ENCODE data around the gene DACH1.

DACH1 gene

DNA sequence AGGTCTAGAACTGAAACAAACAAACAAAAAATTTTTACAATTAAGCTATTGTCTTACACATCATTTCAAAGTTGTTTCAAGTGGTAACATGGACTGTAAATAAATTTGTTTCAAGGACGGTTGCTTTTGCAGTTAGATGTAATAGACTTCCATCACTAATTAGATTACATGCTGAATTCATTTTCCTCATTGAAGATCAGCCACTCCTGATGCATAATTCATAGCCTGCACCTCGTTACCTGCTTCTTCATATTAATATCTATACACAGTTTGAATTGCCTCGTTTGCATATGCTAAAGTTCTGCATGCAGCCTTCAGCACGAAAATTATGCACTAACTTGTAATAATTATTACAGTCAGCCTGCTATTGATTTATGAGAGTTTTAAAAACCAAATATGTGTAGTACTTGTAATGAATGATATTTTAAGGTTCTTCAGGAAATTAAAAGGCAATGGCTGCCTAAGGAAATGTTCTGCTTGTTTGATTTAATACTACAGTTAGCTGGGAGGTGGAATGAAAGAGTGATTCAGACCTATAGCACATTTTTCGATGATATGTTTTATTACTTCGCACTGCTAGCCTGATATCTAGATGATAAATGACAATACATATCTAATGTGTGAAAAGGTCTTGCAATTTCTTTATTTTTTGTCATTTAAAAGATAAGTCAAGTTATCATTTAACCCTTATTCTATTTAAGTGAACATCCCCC, 184.9 kb downstream of the DACH1 start:
- peaks cover 42% of the 10 kb centered on the region for H3K27me3 ChIP-seq (ENCODE audit: control insufficient read depth, insufficient read depth, low read length)
- peaks cover 27% of the 10 kb centered on the region for H3K4me1 ChIP-seq (ENCODE audit: control insufficient read depth, insufficient read depth, low read length)
- no peak overlapping the region for H3K4me3 ChIP-seq (ENCODE audit: low read depth, low read length)
- H3K9ac ChIP-seq (ENCODE audit: low read depth, low read length): no peak overlapping the region
- H3K36me3 ChIP-seq (ENCODE audit: control insufficient read depth, insufficient read depth, low read length): no peaks in the 10 kb centered on the region
- H3K9me3 ChIP-seq (ENCODE audit: control insufficient read depth, insufficient read depth, low read length): no peaks in the 10 kb centered on the region

DNA sequence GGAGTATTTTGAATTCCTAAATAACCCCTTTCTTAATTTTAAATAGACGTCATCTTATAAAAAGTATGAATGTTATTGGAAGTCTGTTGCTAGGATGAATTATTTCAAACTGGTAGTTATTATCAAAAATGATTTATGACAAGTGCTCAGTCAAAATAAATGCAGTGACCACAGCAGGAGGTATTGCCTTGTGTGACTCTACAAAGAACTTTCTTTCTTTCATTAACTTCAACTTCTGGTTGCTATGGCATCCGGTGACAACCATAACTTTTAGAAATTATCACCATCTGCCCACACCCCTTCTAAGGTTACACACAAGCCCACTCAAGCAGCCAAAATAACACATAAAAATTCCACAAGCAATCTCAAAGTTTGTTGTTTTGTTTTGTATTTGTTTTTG, 189.9 kb downstream of the DACH1 start:
- Histone ChIP-seq H3K9me3 (ENCODE audit: control insufficient read depth, insufficient read depth, low read length) (no peaks in the 10 kb centered on the region), H3K4me1 (ENCODE audit: control insufficient read depth, insufficient read depth, low read length) (no peaks in the 10 kb centered on the region), H3K27me3 (ENCODE audit: control insufficient read depth, insufficient read depth, low read length) (peaks cover 4% of the 10 kb centered on the region), H3K9ac (ENCODE audit: low read depth, low read length) (no peak overlapping the region), H3K4me3 (ENCODE audit: low read depth, low read length) (no peak overlapping the region), H3K36me3 (ENCODE audit: control insufficient read depth, insufficient read depth, low read length) (no peaks in the 10 kb centered on the region)

DNA sequence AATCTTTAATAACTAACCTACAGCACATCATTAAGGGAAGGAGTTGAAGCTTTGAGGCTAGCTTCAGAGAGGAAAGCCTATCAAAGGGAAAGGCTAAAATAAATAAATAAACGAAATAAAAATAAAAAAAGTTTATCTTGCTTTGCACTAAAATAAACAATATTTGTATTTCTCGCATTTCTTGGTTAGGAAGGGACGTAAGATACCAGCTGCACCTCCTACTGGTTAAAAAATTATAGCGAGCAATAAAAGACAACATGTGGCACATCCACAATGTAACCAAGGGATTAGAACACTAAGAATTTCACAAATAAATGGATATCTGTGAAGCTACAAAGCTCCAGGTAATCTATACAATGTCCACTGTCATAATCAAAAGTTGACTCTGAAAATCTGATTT, 194.5 kb downstream of the DACH1 start:
- Histone ChIP-seq H3K27me3 (ENCODE audit: control insufficient read depth, insufficient read depth, low read length) (no peaks in the 10 kb centered on the region), H3K4me1 (ENCODE audit: control insufficient read depth, insufficient read depth, low read length) (no peaks in the 10 kb centered on the region), H3K9ac (ENCODE audit: low read depth, low read length) (no peak overlapping the region), H3K4me3 (ENCODE audit: low read depth, low read length) (no peak overlapping the region), H3K9me3 (ENCODE audit: control insufficient read depth, insufficient read depth, low read length) (no peaks in the 10 kb centered on the region), H3K36me3 (ENCODE audit: control insufficient read depth, insufficient read depth, low read length) (no peaks in the 10 kb centered on the region)

DNA sequence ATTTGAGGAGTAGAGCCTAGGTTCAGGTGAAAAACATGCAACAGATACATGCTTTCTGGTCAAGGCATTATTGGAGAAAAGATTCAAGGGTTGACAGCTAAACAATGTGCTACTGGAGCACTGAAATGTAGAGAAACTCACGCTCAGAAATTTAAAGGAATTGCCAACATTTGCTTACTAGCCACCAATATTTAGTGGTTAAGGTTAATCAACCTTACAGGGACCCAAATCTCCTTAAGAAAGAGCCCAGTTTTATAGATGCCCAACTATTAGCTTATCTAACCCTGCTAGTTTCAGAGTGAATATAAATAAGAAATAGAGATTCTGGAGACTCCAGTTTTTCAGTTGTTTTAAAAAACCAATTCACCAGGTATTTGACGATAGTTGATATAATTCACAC, 203.6 kb downstream of the DACH1 start:
- H3K36me3 ChIP-seq (ENCODE audit: control insufficient read depth, insufficient read depth, low read length): no peaks in the 10 kb centered on the region
- H3K9me3 ChIP-seq (ENCODE audit: control insufficient read depth, insufficient read depth, low read length): no peaks in the 10 kb centered on the region
- no peaks in the 10 kb centered on the region for H3K27me3 ChIP-seq (ENCODE audit: control insufficient read depth, insufficient read depth, low read length)
- H3K4me3 ChIP-seq (ENCODE audit: low read depth, low read length): no peak overlapping the region
- peaks cover 4% of the 10 kb centered on the region for H3K4me1 ChIP-seq (ENCODE audit: control insufficient read depth, insufficient read depth, low read length)
- H3K9ac ChIP-seq (ENCODE audit: low read depth, low read length): no peak overlapping the region

DNA sequence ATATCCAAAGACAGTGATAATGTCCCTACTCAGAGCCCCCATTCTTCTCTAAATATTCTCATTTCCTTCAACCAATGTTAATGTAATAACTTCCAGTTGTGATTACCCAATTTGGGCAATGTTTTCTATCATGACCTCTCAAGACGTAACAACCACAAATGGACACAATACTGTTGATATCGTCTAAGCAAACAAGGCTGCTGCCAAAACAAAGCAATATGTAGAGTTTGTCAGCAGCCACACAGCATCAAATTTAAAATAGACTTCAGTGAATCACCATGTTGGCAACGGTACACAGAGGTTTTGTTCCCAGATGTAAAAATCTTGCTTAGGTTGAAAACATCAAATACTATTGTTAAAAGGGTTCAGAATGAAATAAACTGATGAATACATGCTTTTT, 205.1 kb downstream of the DACH1 start:
- Histone ChIP-seq H3K36me3 (ENCODE audit: control insufficient read depth, insufficient read depth, low read length) (no peaks in the 10 kb centered on the region), H3K9ac (ENCODE audit: low read depth, low read length) (no peak overlapping the region), H3K4me3 (ENCODE audit: low read depth, low read length) (no peak overlapping the region), H3K9me3 (ENCODE audit: control insufficient read depth, insufficient read depth, low read length) (no peaks in the 10 kb centered on the region), H3K4me1 (ENCODE audit: control insufficient read depth, insufficient read depth, low read length) (peaks cover 4% of the 10 kb centered on the region), H3K27me3 (ENCODE audit: control insufficient read depth, insufficient read depth, low read length) (no peaks in the 10 kb centered on the region)

DNA sequence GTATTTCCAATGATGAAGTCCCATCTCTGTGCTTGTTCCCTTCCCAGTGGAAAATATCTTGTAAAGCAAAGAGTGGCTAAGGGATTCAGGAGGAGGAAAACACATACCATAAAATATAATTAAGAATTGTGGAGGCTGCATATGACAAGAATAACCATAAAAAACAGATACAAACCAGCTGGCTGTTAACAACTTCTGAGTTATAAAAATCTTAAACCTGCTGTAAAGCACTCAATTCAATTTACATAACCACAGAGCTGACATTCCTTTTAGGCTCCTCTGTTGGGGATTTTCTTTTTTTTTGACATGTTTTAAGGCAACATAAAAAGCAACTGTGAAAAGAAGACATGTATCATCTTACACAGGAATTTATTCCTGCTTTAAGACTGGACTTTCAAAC, 207.6 kb downstream of the DACH1 start:
- Histone ChIP-seq H3K9me3 (ENCODE audit: control insufficient read depth, insufficient read depth, low read length) (no peaks in the 10 kb centered on the region), H3K4me3 (ENCODE audit: low read depth, low read length) (no peak overlapping the region), H3K9ac (ENCODE audit: low read depth, low read length) (no peak overlapping the region), H3K36me3 (ENCODE audit: control insufficient read depth, insufficient read depth, low read length) (no peaks in the 10 kb centered on the region), H3K4me1 (ENCODE audit: control insufficient read depth, insufficient read depth, low read length) (peaks cover 4% of the 10 kb centered on the region), H3K27me3 (ENCODE audit: control insufficient read depth, insufficient read depth, low read length) (no peaks in the 10 kb centered on the region)

DNA sequence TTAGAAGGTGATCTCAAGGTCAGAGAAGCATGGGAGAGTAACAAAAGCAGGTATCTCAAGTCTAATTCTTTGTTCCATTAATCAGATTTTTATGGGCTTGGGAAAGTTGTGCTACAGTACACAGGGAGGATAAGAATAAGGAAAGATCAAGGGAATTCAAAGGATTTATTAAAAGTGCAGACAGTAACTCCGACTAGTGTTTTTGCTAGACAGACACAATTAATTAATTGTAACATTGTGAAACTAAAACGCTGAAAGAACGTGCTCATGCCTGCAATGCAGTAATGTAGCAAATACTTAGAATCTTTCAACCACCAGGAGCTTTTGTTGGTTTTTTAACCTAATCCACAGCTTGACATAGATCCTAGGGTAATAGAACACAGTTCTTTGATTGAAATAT, 221.5 kb downstream of the DACH1 start:
- H3K27me3 ChIP-seq (ENCODE audit: control insufficient read depth, insufficient read depth, low read length): no peaks in the 10 kb centered on the region
- H3K36me3 ChIP-seq (ENCODE audit: control insufficient read depth, insufficient read depth, low read length): no peaks in the 10 kb centered on the region
- H3K9me3 ChIP-seq (ENCODE audit: control insufficient read depth, insufficient read depth, low read length): no peaks in the 10 kb centered on the region
- H3K4me3 ChIP-seq (ENCODE audit: low read depth, low read length): no peak overlapping the region
- H3K4me1 ChIP-seq (ENCODE audit: control insufficient read depth, insufficient read depth, low read length): no peaks in the 10 kb centered on the region
- no peak overlapping the region for H3K9ac ChIP-seq (ENCODE audit: low read depth, low read length)

DNA sequence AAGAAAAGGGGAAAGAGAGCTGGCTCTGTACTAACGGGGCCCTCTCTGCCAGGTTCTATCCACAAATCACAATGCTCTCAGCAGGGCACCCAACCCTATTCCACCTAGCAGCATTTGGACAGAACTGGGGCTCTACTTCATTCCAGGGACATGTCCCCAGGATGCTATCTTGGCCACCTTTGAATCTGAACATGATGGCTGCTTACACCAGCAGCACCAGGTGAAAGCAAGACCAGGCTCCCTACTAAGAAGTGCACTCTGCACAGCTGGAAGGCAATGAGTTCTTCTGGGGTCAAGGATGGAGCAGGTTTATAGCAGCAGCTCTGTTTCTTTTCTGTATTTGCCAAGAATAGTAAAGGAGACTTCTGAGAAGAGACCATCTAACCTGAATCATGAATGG, 222.4 kb downstream of the DACH1 start:
- no peaks in the 10 kb centered on the region for H3K9me3 ChIP-seq (ENCODE audit: control insufficient read depth, insufficient read depth, low read length)
- no peaks in the 10 kb centered on the region for H3K27me3 ChIP-seq (ENCODE audit: control insufficient read depth, insufficient read depth, low read length)
- H3K36me3 ChIP-seq (ENCODE audit: control insufficient read depth, insufficient read depth, low read length): no peaks in the 10 kb centered on the region
- H3K4me3 ChIP-seq (ENCODE audit: low read depth, low read length): no peak overlapping the region
- no peaks in the 10 kb centered on the region for H3K4me1 ChIP-seq (ENCODE audit: control insufficient read depth, insufficient read depth, low read length)
- no peak overlapping the region for H3K9ac ChIP-seq (ENCODE audit: low read depth, low read length)

DNA sequence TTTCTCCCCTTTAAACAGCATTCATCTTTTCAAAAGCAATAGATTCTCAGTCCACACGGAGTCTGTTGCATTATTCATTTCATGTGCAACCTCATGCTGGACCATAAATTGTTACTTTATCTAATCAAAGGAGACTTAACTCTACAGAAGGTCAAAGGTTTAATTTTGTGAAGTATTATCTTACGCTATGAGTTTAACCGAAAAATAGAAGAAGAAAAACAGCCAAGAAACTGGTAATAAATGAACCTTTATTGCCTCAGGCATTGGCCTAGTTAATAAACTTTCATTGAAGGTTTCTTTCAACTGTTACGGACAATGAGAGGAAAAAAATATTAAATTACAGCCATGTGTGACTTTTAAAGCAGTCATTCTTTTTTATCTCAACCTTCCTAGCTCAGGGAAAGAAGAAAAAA, 223.6 kb downstream of the DACH1 start:
- Histone ChIP-seq H3K4me1 (ENCODE audit: control insufficient read depth, insufficient read depth, low read length) (no peaks in the 10 kb centered on the region), H3K27me3 (ENCODE audit: control insufficient read depth, insufficient read depth, low read length) (no peaks in the 10 kb centered on the region), H3K4me3 (ENCODE audit: low read depth, low read length) (no peak overlapping the region), H3K9me3 (ENCODE audit: control insufficient read depth, insufficient read depth, low read length) (no peaks in the 10 kb centered on the region), H3K36me3 (ENCODE audit: control insufficient read depth, insufficient read depth, low read length) (no peaks in the 10 kb centered on the region), H3K9ac (ENCODE audit: low read depth, low read length) (no peak overlapping the region)

DNA sequence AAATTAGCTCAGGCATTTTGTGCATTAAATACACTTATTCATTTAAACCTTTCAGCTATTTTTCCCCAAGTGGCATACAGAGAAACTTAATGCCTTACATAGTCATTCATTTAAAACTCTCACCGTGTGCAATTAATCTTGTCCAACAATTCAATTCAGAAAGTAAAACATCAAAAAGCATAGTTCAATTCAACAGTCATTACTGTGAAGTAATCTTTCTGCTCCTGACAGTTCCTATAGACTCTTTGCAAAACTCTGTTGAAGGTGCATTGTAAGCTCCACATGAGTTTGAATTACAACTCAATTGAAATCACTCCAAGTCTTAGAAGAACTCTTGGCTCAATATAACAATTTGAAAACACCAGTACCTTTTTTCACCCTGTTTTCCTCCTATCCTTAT, 228.3 kb downstream of the DACH1 start:
- no peaks in the 10 kb centered on the region for H3K36me3 ChIP-seq (ENCODE audit: control insufficient read depth, insufficient read depth, low read length)
- no peaks in the 10 kb centered on the region for H3K27me3 ChIP-seq (ENCODE audit: control insufficient read depth, insufficient read depth, low read length)
- no peaks in the 10 kb centered on the region for H3K9me3 ChIP-seq (ENCODE audit: control insufficient read depth, insufficient read depth, low read length)
- peaks cover 4% of the 10 kb centered on the region for H3K4me1 ChIP-seq (ENCODE audit: control insufficient read depth, insufficient read depth, low read length)
- H3K9ac ChIP-seq (ENCODE audit: low read depth, low read length): no peak overlapping the region
- H3K4me3 ChIP-seq (ENCODE audit: low read depth, low read length): no peak overlapping the region

DNA sequence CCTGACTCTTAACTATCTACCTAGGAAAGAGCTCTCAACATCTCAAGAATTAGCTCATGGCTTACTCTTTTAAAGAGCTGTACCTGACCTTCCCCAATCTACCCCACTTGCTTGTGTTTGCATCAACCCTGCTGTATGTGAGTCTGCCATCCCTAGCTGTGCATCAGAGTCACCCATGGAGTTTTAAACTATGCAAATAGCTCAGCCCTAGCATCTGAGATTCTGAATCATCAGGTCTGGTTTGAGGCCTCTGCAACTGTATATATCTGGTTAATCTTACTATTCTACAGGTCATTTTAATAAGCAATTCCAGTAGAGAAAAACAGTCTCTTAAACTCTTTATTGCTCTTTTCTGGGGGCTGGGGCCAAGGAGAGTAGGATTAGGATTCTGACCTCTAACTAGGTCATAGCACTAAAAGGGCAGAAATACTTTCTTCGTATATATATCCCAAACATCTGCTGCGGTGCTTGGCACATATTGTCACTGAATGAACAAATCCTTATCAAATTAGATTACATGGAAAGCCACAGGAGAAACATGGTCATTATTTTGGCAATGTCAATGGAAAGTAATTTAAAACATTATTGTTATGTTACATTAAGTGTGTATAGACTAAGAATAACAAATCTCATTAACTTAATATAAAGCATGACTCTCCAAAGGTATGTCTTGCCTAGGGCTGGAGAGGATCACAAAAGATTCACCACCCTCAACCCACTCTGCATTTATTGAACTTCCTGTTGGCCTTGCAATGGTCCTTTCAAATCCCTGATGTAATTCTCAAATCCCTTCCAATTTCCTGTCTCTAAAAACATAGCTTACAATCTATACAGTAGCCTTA, 232.2 kb downstream of the DACH1 start:
- Histone ChIP-seq H3K4me3 (ENCODE audit: low read depth, low read length) (no peak overlapping the region), H3K4me1 (ENCODE audit: control insufficient read depth, insufficient read depth, low read length) (peaks cover 4% of the 10 kb centered on the region), H3K9ac (ENCODE audit: low read depth, low read length) (no peak overlapping the region), H3K36me3 (ENCODE audit: control insufficient read depth, insufficient read depth, low read length) (no peaks in the 10 kb centered on the region), H3K9me3 (ENCODE audit: control insufficient read depth, insufficient read depth, low read length) (no peaks in the 10 kb centered on the region), H3K27me3 (ENCODE audit: control insufficient read depth, insufficient read depth, low read length) (no peaks in the 10 kb centered on the region)

DNA sequence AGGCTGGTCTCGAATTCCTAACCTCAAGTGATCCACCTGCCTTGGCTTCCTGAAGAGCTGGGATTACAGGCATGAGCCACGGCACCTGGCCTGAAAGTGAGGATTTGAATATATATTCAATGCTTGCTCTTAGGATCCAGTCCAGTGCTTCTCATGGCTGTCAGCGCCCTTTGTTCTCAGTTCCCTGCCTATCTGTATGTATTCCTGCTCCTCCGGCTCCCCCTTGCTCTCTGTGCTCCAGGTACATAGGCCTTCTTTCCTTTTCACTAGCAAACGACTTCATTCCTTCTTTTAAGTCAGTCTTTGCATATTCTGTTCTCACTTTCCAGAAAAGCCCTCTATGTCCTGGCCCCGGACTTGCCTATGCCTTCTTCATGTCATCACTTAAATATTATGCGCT, 232.8 kb downstream of the DACH1 start:
- Histone ChIP-seq H3K9ac (ENCODE audit: low read depth, low read length) (no peak overlapping the region), H3K9me3 (ENCODE audit: control insufficient read depth, insufficient read depth, low read length) (no peaks in the 10 kb centered on the region), H3K4me1 (ENCODE audit: control insufficient read depth, insufficient read depth, low read length) (peaks cover 4% of the 10 kb centered on the region), H3K4me3 (ENCODE audit: low read depth, low read length) (no peak overlapping the region), H3K36me3 (ENCODE audit: control insufficient read depth, insufficient read depth, low read length) (no peaks in the 10 kb centered on the region), H3K27me3 (ENCODE audit: control insufficient read depth, insufficient read depth, low read length) (no peaks in the 10 kb centered on the region)
